HG03060 (cell line): ENCODE data around the gene RNF4.
"Not testable (repeated sequence)": the region's sequence is repeated elsewhere in the genome, so short reads cannot be mapped to it uniquely, and the experiment has no call there.

Experiments used
- ATAC-seq: cut with Tn5 transposase; IDR thresholded peaks from one replicate; pipeline ENCODE4 v1.9.1; 2021; ENCODE audit warnings: low read depth, moderate number of reproducible peaks; ENCODE audit not compliant: unreplicated experiment

RNF4 gene

GRCh38 chr4:2516635-2517034 is 47.7 kb downstream of the RNF4 start:
- no peak for ATAC-seq

GRCh38 chr4:2526559-2526958 is 57.7 kb downstream of the RNF4 start:
- no peak for ATAC-seq

GRCh38 chr4:2534904-2535375 is 66.0 kb downstream of the RNF4 start:
- ATAC-seq = no peak

- ATAC-seq = peak; percentile 8
Observed at GRCh38 chr4:2535376-2536192, 66.7 kb downstream of the RNF4 start.

DNA sequence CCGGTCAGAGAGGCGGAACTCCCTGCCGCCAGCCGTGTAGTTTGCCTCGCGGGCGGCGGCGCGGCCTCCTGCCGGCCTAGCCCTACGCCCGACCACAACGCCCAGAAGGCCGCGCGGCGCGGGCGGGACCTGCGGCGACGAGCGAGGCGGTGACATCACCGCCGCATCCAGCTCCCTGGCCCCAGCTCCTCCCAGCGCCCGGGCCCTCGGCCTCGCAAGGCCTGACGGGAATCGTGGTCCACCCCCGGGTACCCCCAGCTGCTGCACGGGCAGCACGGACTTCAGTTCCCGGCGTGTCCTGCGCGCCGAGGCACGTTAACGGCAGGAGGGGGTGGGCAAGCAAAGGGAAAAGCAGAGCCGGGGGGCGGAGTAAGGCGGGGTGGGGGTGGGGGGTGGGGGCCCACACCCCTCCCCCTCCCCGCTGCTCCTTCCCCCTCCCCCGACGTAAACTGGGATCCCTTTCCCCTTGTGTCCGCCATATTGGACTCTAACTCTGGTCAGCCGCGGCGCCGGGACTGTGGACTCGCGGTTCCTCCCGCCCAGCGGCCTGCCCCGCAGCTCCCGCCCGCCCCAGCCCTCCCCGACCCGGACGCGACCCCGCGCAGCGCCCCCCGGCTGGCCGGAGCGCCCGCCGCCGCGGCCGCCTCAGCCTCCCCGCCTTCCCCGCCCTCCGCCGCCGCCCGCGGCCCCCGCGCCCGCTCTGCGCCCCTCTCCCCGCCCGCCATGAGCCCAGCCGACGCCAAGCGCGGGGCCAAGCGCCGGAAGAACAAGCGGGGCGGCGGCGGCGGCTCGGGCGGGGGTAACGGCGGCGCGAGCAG is 67.5 kb downstream of the RNF4 start, which contains the start of gene FAM193A:
Gene FAM193A, plus strand, starts transcription at position 455 of the 818 bp plus-strand sequence. Its CDS starts 269 bp downstream, at position 724.
- ATAC-seq = peak; percentile 80

DNA sequence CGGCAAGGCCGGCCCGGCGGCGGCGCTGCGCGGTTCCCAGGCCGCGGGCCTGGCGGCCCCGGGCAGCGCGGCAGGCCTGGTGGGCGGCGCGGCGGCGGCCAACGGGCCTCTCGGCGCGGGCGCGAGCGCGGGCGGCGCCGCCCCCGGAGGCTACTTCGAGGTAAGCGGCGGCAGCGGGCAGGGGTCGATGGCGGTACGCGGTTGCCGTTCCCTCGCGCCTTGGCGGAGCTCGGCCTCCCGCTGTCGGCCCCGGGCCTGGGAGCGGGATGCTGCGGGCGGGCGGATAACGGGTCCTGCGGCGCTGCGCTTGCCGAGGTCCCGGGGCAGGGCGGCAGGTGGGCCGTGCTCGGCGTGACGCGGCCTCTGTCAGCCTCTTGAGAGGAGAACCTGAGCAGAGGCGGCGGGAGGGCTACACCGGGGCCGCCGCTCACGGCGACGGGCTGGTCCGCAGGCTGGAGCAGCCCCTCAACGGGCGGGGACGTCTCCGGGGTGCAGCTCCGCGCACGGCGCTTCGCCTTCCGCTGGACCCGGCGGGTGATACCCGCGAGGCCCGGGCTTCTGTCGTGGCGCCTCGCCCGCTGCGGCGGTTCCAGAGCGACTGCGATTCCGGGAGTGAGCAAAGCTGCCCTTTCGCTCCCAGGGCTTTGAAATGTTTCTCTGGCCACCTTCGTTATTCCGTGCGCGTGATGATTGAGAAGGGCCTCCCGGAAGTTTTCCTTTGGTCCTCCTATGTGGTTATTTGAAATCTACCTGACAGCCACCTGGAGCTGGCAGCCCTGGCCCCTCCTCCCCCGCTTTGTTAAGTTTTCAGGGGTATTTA is 68.3 kb downstream of the RNF4 start:
- ATAC-seq = no peak

GRCh38 chr4:2543580-2544191 is 74.8 kb downstream of the RNF4 start:
- ATAC-seq = not testable (repeated sequence)

DNA sequence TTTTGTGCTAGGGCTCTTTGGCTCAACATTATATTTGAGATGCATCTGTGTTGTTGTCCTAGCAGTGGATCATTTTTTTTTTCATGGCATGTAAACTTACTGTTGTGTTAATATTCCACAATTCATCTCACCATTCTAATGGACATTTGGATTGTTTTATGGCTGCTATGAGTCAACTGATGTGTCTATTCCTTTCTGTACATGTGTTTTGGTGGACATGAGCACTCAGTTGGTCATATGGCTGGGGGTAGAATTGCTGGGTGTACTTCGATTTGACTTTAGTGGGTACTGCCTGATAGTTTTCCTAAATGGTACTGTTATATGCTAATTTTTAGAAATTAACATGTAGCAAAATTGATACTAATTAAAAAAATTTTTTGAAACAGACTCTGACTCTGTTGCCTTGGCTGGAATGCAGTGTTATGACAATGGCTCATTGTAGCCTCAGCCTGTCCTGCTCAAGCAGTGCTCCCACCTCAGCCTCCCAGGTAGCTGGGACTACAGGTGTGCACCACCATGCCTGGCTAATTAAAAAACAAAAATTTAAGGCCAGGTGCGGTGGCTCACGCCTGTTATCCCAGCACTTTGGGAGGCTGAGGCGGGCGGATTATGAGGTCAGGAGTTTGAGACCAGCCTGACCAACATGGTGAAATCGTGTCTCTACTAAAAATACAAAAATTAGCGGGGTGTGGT is 76.6 kb downstream of the RNF4 start:
- no peak for ATAC-seq

DNA sequence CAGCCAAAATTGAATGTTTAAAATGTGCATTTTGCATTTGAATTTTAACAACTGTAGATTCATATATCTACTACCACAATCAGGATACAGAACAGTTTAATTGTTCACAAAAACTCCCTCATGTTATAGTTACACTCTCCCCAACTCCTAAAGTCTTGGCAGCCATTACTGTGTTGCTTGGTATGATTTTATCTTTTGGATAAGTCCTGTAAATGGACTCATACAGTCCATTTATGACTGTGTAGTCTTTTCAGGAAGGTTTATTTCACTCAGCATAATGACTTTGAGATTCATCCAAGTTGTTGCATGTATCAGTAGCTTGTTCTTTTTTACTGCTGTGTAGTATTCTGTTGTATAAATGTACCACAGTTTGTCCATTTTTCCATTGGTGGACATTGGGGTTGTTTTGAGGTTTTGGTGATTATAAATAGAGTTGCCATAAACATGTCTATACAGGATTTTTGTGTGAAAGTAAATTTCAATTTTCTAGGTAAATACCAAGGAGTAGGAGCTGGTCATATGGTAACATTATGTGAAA is 77.4 kb downstream of the RNF4 start:
- no peak for ATAC-seq

DNA sequence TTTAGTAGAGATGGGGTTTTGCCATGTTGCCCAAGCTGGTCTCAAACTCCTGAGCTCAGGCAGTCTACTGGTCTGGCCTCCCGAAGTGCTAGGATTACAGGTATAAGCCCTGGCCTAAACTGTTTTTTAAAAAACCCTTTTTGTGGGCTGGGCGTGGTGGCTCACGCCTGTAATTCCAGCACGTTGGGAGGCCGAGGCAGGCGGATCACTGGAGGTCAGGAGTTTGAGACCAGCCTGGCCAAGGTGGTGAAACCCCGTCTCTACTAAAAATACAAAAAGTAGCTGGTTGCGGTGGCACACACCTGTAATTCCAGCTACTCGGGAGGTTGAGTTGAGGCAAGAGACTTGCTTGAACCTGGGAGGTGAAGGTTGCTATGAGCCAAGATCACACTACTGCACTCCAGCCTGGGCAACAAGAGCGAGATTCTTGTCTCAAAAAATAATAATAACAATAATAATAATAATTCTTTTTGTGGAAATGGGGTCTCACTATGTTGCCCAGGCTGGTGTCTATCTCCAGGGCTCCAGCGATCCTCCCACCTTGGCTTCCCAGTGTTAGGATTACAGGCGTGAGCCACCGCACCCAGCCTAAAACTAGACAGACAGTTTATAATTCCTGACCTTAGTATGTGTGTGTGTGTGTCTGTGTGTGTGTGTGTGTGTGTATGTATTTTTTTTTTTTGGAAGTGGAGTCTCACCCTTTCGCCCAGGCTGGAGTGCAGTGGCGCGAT is 78.2 kb downstream of the RNF4 start:
- ATAC-seq = not testable (repeated sequence)

GRCh38 chr4:2551118-2551517 is 82.2 kb downstream of the RNF4 start:
- ATAC-seq = no peak

- ATAC-seq = no peak
Observed at GRCh38 chr4:2552806-2553205, 83.9 kb downstream of the RNF4 start.

GRCh38 chr4:2558301-2558700 is 89.4 kb downstream of the RNF4 start:
- ATAC-seq = no peak

DNA sequence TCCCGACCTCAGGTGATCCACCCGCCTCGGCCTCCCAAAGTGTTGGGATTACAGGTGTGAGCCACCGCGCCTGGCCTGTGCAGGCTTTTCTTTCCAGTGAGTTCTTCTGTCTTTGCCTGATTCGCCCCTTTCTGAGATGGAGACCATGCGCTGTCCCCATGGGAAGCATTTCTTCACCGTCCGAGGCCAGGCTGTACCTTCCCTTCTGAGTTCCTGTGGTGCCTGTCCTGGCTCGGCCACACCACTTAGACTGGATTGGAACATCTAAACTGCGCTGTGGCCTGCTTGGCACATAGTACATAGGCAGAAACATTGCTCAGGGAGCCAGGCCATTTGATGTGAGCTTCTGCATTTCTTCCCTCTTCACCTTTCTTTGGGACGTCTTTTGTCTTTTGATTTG is 91.3 kb downstream of the RNF4 start:
- no peak for ATAC-seq
